NCI-H69 (cell line): ENCODE data around the gene CALHM1.
"Not testable (repeated sequence)": the region's sequence is repeated elsewhere in the genome, so short reads cannot be mapped to it uniquely, and the experiment has no call there.

ENCODE experiments used
- DNase-seq: peaks from one replicate; lab custom pipeline; 2025; lab: John Stamatoyannopoulos, UW

Gene CALHM1

DNA sequence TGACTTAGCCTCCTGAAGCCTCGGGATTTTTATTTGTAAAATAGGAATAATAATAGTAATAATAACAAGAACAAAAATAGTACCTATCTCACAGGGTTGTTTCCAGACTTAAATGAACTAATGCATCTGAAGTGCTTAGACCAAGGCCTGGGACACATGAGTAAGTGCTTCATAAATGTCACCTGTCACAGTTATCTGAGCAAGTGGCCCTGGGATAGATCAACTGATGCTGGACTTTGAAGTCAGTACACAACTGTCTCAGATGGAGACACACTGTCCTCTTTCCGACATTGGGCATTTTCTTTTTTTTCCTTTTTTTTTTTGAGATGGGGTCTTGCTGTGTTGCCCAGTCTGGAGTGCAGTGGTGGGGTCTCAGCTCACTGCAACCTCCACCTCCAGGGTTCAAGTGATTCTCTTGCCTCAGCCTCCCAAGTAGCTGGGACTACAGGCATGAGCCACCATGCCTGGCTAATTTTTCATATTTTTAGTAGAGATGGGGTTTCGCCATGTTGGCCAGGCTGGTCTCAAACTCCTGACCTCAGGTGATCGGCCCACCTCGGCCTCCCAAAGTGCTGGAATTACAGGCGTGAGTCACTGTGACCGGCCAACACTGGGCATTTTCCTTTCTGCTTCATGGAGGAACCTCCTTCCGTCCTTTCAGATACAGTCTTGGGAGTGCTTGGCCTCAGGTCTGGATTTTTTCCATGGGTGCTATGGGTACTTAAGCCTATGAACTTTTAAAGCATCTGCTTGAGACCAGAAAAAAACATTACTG, 28.1 kb upstream of the CALHM1 start:
- DNase-seq: not testable (repeated sequence)

DNA sequence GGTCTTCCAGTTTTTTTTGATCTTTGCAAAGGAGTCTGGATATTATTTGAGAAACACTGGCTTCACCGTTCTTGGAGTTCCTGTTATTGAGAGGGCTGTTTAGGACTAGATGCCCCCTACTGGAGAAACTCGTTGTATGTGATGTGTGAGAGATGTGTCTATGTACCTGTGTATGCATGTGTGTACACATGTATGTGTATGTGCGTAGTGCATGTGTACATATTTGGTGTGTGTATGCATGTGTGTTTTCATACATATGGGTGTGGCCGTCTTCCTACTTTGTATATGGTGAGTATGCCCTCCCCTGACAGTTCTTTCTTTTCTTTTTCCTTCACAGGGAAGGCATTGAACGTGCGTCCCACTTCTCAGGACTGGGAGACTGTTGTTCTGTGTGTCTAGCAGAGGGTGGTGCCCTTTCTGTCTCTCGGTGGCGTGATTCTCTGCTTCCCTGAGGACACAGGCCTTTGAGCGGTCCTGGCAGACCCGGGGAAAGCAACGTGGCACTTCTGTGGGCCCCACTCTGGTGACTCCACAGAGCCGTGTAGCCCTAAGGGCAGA, 23.4 kb upstream of the CALHM1 start:
- DNase-seq: peak; percentile 77

DNA sequence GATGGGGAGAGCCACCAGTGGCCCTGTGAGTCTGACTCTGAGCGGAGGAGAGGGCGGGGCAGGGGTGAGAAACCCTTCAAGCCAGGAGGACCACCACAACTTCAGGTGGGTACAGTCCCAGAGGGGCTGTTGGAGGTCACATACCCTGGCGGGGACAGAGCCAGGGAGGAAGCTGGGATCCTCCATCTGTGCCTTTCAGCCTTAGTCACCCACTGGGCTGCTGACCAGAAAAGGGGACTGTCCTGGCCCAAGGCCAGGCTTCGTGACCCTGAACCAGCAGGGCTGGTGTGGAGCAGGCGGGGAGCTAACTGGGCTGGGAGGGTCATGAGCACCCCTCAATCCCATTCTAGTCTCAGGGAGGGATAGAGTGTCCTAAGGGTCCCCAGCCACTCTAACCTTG, 21.8 kb upstream of the CALHM1 start:
- no peak for DNase-seq

DNA sequence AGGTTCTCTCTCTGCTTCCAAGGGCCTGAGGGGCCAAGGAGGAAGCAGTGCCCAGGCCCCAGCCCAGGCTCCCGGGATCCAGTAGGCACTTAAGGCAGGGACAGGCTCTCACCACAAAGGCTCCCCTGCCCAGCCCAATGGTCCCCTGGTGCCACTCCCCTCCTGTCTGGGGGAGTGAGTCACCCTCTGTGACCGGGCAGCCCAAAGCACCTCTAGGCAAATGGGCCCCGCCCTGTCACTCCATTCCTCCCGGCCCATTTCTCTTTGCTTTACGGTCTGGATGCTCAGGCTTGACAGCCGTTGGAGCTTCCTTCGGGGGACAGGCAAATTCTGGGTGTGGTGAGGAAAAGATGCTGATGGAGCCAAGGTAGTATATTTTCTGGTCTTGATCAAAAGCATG, 20.4 kb upstream of the CALHM1 start, which contains the start of gene CALHM3:
TSS of gene CALHM3 (minus strand) at position 106 of the 400 bp plus-strand sequence. CDS start 208 bp downstream, outside the sequence.
- DNase-seq: peak; percentile 4

DNA sequence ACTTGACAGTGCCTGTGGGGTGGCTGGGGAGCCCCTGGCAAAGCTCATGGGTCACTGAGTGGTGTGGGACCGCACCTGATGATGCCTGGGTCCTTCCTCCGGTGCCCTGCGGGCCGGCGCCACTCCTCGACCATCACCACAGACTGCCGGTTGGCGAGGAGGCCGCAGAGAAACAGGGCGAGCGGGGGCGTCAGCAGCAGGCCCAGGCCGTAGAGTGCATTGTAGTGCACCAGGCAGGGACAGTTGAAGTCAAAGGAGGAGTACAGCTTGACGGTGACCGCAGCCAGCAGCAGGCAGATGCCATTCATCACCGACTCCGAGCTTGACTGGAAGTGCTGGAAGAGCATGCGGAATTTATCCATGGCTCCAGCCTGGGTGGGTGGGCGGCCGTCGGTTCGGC, 20.0 kb upstream of the CALHM1 start:
- DNase-seq: no peak

DNA sequence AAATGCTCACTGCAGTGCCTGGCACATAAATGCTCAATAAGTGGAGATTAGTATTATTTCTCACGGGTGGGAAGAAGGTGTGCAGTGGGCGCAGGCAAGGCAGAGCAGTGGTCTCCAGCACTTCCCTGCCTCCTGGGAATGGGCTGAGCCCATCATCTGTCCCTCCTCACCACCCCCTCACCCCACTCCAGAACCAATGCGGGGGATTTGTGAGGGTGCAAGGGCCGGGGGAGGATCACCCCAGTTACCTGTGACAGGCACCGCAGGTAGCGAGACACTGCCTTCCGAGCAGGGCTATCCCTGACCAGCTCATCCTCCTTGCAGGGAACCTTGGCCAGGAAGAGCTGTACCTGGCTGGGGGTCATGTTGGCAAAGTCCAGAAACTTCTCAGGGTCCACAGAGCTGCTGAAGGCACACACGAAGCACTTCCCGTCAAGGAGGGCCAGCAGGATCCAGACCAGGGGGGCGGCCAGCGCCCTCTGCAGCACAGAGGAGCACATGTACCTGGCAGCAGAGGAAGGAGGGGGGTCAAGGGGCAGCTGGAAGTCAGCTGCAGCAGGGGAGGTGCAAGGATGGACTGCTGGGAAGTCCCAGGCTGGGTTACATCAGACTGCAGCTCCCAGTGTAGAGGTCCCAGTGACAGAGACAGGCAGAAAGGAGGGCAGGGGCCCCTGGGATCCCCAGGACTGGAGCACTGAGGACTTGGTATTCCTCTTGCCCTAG, 17.5 kb upstream of the CALHM1 start:
- DNase-seq: peak; percentile 23

DNA sequence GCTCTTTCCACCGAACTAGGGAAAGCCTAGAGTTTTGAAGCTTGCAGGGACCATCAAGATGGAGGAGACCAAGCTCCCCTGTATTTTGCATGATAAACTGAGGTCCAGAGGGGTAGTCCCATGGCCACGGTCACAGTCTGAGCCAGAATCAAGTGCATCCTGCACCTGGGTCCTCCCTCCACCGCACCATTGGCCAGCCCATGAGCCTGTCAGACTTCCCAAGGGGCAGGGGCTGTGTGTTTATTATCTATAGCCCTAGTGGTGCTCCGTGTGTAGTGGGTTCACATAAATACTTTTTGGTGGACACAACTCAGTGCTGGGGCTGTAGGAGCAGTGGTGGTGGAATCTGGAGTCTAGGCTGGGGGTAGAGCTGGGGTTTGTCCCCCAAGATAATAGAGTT, 16.7 kb upstream of the CALHM1 start:
- no peak for DNase-seq

DNA sequence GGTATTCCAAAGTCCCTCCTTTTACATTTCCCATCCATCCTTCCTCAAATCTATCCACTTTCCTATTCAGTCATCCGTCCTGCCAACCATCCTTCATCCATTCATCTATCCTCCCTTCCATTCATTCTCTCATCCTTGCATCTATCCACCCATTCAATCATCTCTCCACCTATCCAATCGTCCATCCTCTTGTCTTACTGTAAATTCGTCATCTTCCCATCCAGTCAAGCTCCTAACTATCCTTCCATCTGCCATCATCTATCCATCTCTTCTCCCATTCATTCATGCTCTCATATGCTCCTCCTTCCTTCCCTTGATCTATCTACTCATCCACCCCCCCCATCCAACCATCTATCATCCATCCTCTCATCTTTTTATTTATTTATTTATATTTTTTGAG, 15.4 kb upstream of the CALHM1 start:
- DNase-seq: no peak

DNA sequence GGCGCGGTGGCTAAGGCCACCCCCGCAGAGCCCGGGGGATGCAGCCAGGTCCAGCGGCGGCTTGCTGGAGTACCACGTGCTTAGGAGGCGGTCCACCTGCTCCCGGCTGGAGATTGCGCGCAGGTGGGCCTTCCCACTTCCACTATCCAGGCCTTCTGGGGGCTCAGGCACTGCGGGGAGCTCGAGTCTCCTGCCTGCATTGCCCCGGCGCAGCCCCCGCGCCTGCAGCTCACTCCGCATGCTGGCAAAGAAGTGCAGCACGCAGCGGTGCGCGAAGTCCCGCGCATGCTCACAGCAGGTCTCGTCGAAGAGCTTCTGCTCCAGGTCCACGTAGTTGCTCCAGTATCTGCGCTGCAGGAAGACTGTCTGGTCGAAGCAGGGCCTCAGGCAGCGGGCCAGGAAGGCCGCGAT, 14.6 kb upstream of the CALHM1 start:
- peak; percentile 75 for DNase-seq

DNA sequence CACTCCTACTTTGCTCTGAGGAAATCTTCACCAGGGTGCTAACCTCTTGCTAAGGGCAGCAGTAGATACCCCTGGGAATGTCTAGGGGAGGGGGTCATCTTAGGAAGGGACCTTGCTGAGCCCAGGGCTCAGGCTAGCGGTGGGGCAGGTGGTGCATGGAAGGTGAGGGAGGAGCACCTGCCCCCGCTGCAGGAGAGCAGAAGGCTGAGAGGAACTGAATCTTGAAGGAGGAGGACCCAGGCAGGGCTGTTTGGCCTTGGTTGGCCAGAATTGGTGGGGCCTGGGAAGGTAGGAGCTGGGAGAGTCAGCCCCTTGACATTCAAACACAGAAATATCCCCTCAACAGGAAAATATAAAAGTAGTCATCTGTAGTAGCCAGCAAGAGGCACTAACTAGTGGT, 13.3 kb upstream of the CALHM1 start:
- no peak for DNase-seq

DNA sequence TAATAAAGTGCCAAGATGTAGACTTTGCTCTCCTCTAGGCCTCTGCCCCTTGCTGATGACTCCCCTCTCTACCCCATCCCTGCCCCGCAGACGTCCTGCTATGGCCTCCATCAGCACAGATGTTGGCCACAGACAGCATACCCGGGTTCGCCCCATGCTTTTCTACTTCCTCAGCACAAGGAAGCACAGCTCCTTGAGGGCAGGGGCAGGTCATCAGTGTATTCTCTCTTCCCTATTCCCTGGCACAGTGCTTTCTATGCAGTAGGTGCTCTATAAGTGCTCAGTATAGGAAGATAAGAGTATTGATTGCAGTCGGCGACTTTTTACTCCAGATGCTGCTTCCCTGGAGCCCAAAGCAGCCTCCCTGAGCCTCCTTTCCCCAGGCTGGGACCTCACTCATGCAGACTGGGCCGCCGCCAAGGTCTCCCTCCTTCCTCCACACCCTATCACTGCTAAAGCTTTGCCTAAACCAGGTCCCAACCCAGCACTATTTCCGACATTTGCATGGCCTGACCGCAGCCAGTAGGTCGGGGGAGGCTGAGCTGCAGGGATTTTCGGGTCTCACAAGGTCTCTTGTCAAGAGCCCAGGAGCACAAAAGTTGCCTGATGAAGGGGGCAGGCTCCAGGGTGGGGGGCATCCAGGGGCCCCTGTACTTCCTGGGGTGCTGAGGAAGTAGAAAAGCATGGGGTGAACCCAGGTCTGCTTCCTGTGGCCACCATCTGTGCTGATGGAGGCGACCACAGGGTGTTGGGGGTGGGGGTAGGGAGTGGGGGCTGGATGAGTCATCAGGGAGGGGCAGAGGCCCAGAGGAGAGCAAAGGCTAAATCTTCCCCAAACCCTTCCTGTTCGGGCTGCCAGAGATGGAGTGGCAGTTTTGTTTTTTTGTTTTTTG, 12.3 kb upstream of the CALHM1 start:
- DNase-seq: no peak

DNA sequence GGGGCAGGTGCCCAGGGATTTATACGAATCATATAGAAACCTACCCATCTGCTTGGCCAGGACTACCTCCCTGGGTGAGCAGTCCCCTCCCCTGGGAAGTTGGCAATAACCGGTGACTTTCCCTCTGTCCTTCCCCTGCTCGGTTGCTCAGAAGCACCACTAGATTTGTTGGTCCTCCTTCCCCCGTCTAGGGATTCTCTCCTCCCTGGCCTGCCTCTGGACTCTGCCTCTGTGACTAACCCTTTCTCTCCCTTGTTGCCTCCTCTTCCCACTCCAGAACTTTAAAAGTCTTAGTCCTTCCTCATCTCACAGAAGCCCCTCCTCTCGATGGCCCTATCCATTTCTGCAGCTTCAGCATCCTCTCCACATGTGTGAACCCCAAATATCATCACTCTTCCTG, 10.5 kb upstream of the CALHM1 start:
- DNase-seq: no peak

DNA sequence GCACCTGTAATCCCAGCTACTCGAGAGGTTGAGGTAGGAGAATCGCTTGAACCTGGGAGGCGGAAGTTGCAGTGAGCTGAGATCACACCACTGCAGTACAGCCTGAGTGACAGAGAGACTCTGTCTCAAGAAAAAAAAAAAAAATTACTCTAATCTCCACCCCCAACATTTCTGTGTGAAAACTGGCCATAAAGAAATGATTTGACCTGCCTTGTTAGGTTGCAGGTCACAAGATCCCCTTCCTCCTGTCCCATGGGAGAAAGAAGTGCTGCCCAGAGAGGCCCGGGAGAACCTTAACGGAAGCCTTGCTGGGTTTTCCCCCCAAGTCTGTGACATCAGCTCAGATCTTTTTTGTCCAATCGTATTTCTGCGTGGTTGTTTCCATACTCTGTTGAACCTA, 8.7 kb upstream of the CALHM1 start:
- DNase-seq: no peak

DNA sequence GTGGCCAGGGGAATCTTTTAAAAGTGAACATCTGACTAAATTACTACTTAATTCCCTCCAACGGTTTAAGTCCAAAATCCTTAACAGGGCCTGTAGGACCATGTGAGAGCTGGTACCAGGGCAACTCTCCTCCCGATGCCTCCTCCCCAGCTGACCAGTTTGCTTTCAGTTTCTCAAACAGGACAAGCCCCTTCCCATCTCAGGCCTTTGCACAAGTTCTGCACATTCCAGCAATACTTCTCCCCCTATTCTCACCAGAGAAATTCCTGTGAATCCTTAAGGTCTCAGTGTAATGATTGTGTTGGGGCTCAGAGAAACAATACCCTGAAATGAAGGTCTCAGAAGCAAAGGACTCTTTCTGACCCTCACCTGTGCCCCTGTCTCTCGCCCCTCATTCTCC, 8.0 kb upstream of the CALHM1 start:
- no peak for DNase-seq

DNA sequence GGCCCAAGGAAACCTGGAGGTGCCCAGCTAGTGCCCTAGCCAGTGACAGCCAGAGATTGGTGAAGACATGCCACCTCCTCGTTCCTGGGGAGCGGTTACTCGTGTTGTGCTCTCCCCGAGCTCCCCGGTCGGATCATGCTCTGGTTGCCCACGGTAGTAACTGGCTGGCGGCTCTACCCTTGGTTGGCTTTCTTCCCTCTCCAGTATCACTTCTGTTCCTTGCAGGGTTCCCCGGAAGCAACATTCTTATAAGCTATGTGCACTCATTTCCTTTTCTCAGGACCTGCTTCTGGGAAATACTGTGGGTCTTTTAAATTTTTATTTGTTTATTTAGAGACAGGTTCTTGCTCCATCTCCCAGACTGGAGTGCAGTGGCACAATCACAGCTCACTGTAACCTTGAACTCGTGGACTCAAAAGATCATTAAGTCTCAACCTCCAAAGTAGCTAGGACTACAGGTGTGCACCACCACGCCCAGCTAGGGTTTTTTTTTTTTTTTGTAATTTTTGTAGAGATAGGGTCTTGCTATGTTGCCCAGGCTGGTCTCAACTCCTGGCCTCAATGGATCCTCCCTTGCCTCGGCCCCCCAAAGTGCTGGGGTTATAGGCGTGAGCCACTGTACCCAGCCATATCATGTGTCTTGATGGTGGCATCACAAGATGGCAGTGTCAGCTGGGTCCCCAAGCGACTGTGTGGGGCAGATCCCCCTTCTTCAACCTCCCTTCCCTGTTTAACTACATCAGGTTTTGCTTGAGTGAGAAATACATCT, 6.9 kb upstream of the CALHM1 start:
- DNase-seq: no peak

DNA sequence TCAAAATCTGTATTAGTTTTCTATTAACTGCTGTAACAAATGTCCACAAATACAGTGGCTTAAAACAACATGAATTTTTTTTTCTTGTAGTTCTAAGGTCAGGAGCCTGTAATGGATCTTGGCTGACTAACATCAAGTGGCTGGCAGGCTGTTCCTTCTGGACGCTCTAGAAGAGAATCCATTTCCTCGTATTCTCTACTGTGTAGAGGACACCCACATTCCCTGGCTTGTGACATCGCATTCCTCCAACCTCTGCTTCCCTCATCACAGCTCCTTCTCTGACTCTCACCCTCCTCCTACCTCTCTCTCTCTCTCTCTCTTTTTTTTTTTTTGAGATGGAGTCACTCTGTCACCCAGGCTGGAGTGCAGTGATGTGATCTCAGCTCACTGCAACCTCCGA, 4.8 kb upstream of the CALHM1 start:
- no peak for DNase-seq

DNA sequence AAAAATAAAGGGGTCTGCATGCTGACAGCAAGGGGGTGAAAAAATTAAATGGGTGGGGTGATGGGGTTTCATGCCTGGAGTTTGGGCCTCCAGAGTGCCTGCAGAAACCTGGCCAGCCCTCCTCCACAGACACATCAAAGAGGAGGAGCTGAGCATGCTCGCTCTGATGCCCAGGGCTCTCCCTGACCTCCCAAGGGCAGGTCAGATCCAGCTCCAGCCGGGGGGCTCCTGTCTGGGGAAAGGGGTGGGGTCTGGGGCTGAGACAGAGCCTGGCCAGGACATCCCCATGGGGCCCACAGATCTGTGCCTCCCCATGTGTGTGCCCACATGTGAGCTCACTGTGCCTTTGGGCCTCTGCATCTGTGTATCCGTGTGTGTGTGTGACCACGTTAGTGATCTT, 915 bp upstream of the CALHM1 start:
- DNase-seq: no peak

DNA sequence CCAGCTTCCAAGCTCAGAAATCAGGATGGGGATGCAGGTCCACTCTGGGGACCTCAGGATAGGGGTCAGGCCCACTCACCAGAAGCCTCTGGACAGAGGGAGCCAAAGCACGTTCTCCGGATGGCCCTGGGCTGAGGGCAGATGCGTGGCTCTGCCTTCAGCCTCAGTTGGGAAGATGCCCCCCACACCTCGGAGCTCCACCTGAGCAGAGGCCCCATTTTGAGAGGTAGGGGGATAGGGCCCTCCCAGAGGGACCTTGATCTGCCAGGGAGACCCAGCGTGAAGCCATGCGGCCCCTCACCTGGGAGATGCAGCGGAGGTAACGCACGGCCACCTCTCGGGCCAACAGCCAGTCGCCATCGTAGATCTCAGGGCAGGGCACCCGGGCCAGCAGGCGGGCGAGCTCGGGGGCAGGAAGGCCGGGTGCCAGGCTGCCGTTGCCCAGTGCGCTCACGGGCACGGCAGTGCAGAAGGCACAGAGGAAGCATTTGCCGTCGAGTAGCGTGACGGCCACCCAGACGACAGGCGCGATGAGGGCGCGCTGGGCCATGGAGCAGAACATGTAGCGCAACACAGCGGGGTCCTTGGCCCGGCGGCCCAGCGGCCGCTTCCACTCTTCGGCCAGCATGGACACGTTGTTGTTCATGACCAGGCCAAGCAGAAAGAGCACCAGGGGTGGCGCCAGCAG, 660 bp downstream of the CALHM1 start:
- no peak for DNase-seq

DNA sequence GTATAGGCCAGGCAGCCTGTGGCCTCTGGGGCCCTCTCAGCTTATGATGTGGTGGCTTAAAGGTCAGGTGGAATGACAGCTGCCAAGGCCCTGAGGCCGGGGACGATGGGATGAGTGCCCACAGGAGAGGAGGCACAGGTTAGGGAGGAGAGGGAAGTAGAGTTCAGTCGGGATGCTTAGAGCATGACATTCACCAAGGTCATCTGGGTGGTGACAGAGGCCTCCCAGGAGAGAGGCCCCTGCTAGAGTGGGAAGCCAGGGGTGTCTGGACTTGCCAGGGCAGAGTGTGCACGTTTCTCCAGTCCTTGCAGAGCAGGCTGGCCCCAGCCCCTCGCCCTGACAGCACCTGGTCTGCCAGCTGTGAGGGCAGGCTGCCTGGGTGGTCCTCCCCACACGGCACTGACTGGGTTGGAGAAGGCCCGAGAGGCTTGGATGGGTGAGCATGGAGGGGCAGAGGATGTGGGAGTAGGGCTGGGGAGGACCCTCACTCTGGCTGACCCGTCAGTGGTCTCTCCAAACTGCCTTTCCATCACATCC, 1.5 kb downstream of the CALHM1 start:
- no peak for DNase-seq

DNA sequence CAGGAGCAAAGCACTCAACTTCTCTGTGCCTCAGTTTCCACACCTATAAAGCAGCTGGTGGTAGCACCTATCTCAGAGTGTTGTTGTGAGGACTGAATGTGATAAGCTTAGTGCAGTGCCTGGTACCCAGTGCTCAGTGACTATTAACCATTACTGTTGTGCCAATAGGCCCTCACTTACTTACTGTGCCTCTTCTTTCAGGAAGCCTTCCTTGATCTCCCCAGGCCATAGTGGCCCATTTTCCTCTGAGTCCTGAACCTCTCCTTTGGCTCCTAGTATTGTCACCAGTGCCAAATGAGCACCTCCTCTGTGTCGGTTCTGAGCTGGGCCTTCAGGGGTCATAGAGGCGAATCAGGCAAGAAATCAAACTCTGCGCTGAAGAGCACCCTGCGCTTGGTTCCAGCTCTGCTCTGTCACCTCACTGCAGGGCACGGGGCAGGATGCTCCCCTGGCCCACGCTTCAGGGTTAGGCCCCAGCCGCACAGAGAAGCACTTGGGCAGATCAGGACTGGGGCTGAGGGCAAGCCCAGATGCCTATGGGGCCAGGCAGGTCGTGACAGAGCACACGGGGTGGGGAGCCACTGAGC, 2.5 kb downstream of the CALHM1 start:
- DNase-seq: no peak
